Panc1 (cell line): ENCODE results near the gene ZBTB18. TPM values are rescaled to one million over a fixed set of nuclear protein-coding genes. Genes with fewer than 3 reads are reported as not detected.

Experiments
- ATAC-seq: fragments of 200-7000 bp; cut with Tn5 transposase; 2 replicates; pipeline ENCODE4 v1.9.1; 2020; ENCODE audit warnings: mild to moderate bottlenecking, moderate library complexity
- BruUV-seq: library from RNA; stranded (reverse); fragments of 400-500 nt; replicated peaks from 2 replicates; lab custom pipeline; 2021; lab: Mats Ljungman, UMichigan
- CTCF ChIA-PET: fragments of 300-600 bp; sonication (Branson Sonifier 250); formaldehyde crosslinking; loops from one replicate; lab custom pipeline; 2022; ENCODE audit warnings: antibody characterized with exemption; lab: Charles Lee
- POLR2A ChIA-PET: fragments of 300-600 bp; sonication (Branson Sonifier 250); formaldehyde crosslinking; loops from one replicate; lab custom pipeline; 2022; ENCODE audit warnings: antibody characterized with exemption; lab: Charles Lee
- DNase-seq: peaks from one replicate; pipeline ENCODE4 v3.0.0-alpha.2; 2010; ENCODE audit warnings: low read depth, low spot score
- H3K27ac ChIP-seq: 2 replicates; pipeline ENCODE4 v1.5.1; 2011; ENCODE audit warnings: mild to moderate bottlenecking, low read length, inconsistent platforms
- H3K27me3 ChIP-seq: fragments of 200-500 bp; sonication (Bioruptor generic); 2 replicates; pipeline ENCODE4 v1.6.0; 2014; ENCODE audit warnings: low read length, inconsistent platforms; ENCODE audit not compliant: control insufficient read depth, insufficient read depth
- H3K36me3 ChIP-seq: fragments of 200-500 bp; sonication (Bioruptor generic); 2 replicates; pipeline ENCODE4 v1.5.1; 2014; ENCODE audit warnings: inconsistent platforms, mild to moderate bottlenecking, low read length, moderate library complexity; ENCODE audit not compliant: control insufficient read depth, insufficient read depth
- H3K4me1 ChIP-seq: 2 replicates; pipeline ENCODE4 v1.5.1; 2011; ENCODE audit warnings: inconsistent platforms, mild to moderate bottlenecking, low read length, moderate library complexity; ENCODE audit not compliant: control insufficient read depth, insufficient read depth
- H3K4me3 ChIP-seq, 2 experiments: 2 replicates each; pipeline ENCODE4 v1.5.1; 2011 to 2012; ENCODE audit warnings: low read depth in 2 of 2, low read length in 2 of 2, mild to moderate bottlenecking in 2 of 2, inconsistent platforms in 1 of 2, moderate library complexity in 1 of 2
- H3K9me3 ChIP-seq: fragments of 200-500 bp; sonication (Bioruptor generic); 2 replicates; pipeline ENCODE4 v1.5.1; 2014; ENCODE audit warnings: low read depth, mild to moderate bottlenecking, inconsistent platforms, low read length, moderate library complexity; ENCODE audit not compliant: control insufficient read depth, insufficient read depth
- POLR2AphosphoS5 ChIP-seq: IDR thresholded peaks from 2 replicates; pipeline ENCODE4 v1.6.1; 2012; ENCODE audit warnings: mild to moderate bottlenecking, low read depth, low read length, moderate library complexity
- SIN3A ChIP-seq: IDR thresholded peaks from 2 replicates; pipeline ENCODE4 v1.6.1; 2012; ENCODE audit warnings: low read depth, mild to moderate bottlenecking, low read length, moderate library complexity, borderline replicate concordance; ENCODE audit not compliant: insufficient read depth
- TCF7L2 ChIP-seq: IDR thresholded peaks from 2 replicates; pipeline ENCODE4 v1.6.1; 2011; ENCODE audit warnings: mild to moderate bottlenecking, low read depth, low read length, inconsistent platforms
- in situ Hi-C: cut with HindIII; loops from 2 replicates; pipeline ENCODE4 v1.10.0; 2016; ENCODE audit warnings: low sequenced_read_pairs, low pct_unique_long_range_greater_than_20kb
- intact Hi-C: fragments of 100-400 bp; cut with micrococcal nuclease; formaldehyde crosslinking; loops from one replicate; pipeline ENCODE4 v1.10.0; 2022; ENCODE audit not compliant: unreplicated experiment
- total RNA-seq: library from RNA; stranded (reverse); gene quantifications from one replicate; pipeline ENCODE4 v1.2.1, GENCODE V29; 2021; ENCODE audit not compliant: unreplicated experiment
- TF ChIP-seq, protein P1 (sequence below): fragments of 450-650 bp; IDR thresholded peaks from 2 replicates; pipeline ENCODE4 v1.5.1; 2017; ENCODE audit warnings: mild to moderate bottlenecking
- TF ChIP-seq, protein P2 (sequence below), 2 experiments: IDR thresholded peaks; 2 replicates each; pipeline ENCODE4 v1.6.1; 2011 to 2012; ENCODE audit warnings: low read depth in 2 of 2, control low read depth in 1 of 2, low read length in 1 of 2, mild to moderate bottlenecking in 1 of 2, moderate library complexity in 1 of 2; ENCODE audit not compliant: insufficient read depth in 1 of 2

The ZBTB18 gene
- total RNA-seq, 1 experiment from 2014 or later: 9.9 TPM

DNA sequence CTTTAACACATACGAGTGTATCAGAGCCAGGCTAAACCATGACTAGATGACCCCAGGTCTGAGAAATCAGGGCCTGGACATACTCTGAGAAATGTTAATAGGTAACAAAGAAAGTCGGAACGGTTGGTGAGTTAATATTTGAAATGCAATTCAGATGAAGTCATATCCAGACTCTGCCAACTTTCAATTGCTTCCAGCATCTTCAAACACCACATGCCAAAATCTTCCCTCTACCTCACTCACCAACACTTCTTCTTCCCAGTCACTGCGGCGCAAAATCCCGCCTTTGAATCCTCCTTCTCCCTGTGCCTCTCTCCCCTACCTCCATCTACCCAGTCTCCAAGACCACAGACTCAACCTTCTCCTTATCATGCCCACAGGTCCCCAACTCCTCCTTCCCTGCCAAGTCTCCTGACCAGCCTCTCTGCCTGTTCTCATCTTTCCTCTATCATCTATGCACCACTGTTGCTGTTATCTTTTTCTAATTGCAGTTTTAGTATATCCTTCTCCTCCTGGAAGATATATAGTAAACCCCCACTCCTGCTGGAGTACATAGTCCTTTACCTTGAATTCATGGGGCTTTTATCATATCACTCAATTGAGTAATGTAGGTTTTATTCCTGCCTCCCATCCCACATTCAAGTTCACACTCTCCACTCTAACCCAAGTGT is 41.3 kb downstream of the ZBTB18 start:
- in situ Hi-C loops: no loop called here
- BruUV-seq: no TSS peak
- no peak overlapping the region for H3K27ac ChIP-seq
- no peak for ATAC-seq
- DNase-seq: no peak
- H3K36me3 ChIP-seq: no peaks in the 10 kb centered on the region
- no peak for TF ChIP-seq POLR2AphosphoS5
- TF ChIP-seq, protein P1, sequence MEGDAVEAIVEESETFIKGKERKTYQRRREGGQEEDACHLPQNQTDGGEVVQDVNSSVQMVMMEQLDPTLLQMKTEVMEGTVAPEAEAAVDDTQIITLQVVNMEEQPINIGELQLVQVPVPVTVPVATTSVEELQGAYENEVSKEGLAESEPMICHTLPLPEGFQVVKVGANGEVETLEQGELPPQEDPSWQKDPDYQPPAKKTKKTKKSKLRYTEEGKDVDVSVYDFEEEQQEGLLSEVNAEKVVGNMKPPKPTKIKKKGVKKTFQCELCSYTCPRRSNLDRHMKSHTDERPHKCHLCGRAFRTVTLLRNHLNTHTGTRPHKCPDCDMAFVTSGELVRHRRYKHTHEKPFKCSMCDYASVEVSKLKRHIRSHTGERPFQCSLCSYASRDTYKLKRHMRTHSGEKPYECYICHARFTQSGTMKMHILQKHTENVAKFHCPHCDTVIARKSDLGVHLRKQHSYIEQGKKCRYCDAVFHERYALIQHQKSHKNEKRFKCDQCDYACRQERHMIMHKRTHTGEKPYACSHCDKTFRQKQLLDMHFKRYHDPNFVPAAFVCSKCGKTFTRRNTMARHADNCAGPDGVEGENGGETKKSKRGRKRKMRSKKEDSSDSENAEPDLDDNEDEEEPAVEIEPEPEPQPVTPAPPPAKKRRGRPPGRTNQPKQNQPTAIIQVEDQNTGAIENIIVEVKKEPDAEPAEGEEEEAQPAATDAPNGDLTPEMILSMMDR: no peak
- no peak for TF ChIP-seq TCF7L2
- no peak for TF ChIP-seq SIN3A
- TF ChIP-seq, protein P2, sequence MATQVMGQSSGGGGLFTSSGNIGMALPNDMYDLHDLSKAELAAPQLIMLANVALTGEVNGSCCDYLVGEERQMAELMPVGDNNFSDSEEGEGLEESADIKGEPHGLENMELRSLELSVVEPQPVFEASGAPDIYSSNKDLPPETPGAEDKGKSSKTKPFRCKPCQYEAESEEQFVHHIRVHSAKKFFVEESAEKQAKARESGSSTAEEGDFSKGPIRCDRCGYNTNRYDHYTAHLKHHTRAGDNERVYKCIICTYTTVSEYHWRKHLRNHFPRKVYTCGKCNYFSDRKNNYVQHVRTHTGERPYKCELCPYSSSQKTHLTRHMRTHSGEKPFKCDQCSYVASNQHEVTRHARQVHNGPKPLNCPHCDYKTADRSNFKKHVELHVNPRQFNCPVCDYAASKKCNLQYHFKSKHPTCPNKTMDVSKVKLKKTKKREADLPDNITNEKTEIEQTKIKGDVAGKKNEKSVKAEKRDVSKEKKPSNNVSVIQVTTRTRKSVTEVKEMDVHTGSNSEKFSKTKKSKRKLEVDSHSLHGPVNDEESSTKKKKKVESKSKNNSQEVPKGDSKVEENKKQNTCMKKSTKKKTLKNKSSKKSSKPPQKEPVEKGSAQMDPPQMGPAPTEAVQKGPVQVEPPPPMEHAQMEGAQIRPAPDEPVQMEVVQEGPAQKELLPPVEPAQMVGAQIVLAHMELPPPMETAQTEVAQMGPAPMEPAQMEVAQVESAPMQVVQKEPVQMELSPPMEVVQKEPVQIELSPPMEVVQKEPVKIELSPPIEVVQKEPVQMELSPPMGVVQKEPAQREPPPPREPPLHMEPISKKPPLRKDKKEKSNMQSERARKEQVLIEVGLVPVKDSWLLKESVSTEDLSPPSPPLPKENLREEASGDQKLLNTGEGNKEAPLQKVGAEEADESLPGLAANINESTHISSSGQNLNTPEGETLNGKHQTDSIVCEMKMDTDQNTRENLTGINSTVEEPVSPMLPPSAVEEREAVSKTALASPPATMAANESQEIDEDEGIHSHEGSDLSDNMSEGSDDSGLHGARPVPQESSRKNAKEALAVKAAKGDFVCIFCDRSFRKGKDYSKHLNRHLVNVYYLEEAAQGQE (IDR thresholded peaks at IDR 0.05; ENCODE audit: insufficient read depth in 1 of 2, low read depth in 2 of 2, low read length in 1 of 2): no peak
- intact Hi-C loops: no loop called here
- H3K27me3 ChIP-seq: no peaks in the 10 kb centered on the region
- ChIA-PET CTCF (no interaction called here), POLR2A (no interaction called here)
- no peak overlapping the region for H3K4me3 ChIP-seq
- H3K4me1 ChIP-seq: no peaks in the 10 kb centered on the region
- no peaks in the 10 kb centered on the region for H3K9me3 ChIP-seq

DNA sequence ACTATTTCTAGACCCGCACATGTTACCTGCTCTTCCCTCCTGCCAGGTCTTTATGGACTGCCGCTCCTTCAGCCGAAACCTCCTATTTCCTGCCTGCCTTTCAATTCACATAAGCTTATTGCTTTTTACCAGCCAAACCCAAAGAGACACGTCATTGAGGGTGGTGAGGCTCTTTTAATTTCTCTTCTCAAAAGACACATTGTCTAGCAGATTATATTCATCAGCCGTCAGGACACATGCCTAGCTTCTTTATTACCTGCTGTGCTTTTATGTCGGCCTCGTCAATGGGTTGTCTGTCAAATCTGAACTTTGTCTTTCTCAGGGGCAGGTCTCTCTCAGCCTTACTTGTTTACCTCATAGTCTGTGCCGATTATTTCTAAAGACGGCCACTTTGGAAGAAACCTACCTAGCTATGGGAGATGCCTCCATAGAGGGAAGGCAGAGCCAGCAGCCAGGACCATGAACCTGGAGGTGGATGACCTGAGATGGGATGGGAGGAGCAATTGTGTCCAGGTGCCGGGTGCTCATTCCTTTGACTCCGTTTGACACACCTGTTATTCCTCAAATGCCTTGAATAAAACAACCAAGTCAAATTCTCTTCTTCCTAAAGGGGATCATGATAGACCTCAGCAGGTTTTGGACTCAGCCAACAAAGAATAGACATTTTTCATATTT is 42.0 kb downstream of the ZBTB18 start:
- no peak overlapping the region for H3K4me3 ChIP-seq
- POLR2A ChIA-PET: no interaction called here
- intact Hi-C loops: no loop called here

More for the DNA sequence above, 42.0 kb downstream of the ZBTB18 start:
- H3K4me1 ChIP-seq: no peaks in the 10 kb centered on the region
- TF ChIP-seq SIN3A (no peak), POLR2AphosphoS5 (no peak), TCF7L2 (no peak)
- TF ChIP-seq, protein P2 (IDR thresholded peaks at IDR 0.05; ENCODE audit: insufficient read depth in 1 of 2, low read depth in 2 of 2, low read length in 1 of 2): no peak
- TF ChIP-seq, protein P1: no peak
- CTCF ChIA-PET: no interaction called here
- BruUV-seq: no TSS peak
- H3K27ac ChIP-seq: no peak overlapping the region
- no peaks in the 10 kb centered on the region for H3K9me3 ChIP-seq
- H3K36me3 ChIP-seq: no peaks in the 10 kb centered on the region
- in situ Hi-C loops: no loop called here
- ATAC-seq (no peak), DNase-seq (no peak)
- H3K27me3 ChIP-seq: no peaks in the 10 kb centered on the region
